Stimulated activated CD4-positive, alpha-beta T cell treated with anti-CD3 and anti-CD28 coated beads, Interleukin-4, amount 100 ng/mL, for 24 hours (primary cell): ENCODE results near the gene SLC6A18.
"Not testable (repeated sequence)": the region's sequence is repeated elsewhere in the genome, so short reads cannot be mapped to it uniquely, and the experiment has no call there.

Experiments
- DNase-seq: peaks from one replicate; pipeline ENCODE4 v3.0.0-alpha.2; 2020

Gene SLC6A18

GRCh38 chr5:1280177-1281037 lies 55.2 kb downstream of the SLC6A18 start:
- no peak for DNase-seq

DNA sequence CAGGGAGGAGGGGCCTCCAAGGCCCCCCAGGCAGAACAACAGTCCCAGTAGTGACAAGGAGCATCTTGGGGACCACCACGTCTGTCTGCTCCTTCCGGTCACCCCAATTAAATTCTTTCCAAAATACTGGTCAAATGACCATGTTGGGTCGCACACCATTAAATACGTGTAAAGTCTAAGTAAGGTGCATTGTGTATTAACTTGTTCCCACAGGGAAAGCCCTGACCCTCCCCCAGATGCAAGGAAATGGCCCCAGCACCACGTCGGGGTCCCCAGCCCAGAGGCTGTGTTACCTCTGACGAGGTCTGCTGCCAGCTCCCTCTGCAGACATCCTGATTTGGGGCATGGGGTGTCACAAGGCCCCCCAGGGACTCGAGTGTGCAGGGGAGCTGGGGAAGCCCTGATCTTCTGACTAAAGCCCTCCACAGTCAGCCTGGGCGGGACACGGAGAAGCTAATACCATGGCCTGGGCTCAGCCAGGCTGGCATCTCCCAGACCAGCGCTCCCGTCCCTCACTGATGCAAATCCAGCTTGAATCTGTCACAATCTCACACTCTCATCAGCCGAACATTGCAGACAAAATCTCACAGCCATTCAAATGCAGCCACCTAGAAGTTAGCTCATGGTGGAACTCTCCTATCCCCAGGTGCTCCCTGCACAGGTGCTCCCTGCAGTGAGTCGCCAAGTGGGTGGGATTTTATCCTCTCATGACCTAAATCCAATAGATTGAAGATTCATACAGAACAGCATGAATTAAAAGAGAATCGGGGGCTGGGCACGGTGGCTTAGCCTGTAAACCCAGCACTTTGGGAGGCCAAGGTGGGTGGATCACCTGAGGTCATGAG lies 56.1 kb downstream of the SLC6A18 start:
- no peak for DNase-seq

DNA sequence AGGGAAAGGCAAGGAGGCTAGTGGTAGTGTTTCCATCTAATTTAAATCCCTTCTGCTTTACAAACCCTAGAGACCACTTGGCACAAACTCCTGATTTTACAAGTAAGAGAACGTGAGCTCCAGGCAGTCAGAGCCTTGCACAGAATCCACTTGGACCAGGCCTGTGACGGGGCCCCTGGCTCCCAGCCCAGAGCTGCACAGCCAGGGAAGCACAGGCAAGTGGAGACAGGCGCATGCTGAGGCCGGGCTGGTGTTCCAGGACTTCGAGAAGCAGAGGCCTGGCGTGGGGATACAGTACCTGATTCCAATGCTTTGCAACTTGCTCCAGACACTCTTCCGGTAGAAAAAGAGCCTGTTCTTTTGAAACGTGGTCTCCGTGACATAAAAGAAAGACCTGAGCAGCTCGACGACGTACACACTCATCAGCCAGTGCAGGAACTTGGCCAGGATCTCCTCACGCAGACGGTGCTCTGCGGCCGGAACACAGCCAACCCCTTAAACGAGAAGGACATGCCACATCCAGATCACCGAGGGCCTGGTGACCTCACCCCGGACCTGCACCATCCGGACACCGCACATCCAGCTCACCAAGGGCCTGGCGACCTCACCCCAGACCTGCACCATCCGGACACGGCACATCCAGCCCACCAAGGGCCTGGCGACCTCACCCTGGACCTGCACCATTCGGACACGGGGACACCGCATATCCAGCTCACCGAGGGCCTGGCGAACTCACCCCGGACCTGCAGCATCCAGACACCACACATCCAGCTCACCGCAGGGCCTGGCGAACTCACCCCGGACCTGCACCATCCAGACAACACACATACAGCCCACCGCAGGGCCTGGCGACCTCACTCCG lies 57.2 kb downstream of the SLC6A18 start:
- no peak for DNase-seq

DNA sequence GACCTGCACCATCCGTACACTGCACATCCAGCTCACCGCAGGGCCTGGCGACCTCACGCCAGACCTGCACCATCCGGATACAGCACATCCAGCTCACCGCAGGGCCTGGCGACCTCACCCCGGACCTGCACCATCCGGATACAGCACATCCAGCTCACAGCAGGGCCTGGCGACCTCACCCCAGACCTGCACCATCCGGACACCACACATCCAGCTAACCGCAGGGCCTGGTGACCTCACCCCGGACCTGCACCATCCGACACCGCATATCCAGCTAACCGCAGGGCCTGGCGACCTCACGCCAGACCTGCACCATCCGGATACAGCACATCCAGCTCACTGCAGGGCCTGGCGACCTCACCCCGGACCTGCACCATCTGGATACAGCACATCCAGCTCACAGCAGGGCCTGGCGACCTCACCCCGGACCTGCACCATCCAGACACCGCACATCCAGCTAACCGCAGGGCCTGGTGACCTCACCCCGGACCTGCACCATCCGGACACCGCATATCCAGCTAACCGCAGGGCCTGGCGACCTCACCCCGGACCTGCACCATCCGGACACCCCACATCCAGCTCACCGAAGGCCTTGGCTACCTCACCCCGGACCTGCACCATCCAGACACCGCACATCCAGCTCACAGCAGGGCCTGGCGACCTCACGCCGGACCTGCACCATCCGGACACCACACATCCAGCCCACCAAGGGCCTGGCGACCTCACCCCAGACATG lies 58.0 kb downstream of the SLC6A18 start:
- not testable (repeated sequence) for DNase-seq

DNA sequence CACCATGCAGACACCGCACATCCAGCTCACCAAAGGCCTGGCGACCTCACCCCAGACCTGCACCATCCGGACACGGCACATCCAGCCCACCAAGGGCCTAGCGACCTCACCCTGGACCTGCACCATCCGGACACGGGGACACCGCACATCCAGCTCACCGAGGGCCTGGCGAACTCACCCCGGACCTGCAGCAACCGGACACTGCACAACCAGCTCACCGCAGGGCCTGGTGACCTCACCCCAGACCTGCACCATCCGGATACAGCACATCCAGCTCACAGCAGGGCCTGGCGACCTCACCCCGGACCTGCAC lies 58.5 kb downstream of the SLC6A18 start:
- not testable (repeated sequence) for DNase-seq

DNA sequence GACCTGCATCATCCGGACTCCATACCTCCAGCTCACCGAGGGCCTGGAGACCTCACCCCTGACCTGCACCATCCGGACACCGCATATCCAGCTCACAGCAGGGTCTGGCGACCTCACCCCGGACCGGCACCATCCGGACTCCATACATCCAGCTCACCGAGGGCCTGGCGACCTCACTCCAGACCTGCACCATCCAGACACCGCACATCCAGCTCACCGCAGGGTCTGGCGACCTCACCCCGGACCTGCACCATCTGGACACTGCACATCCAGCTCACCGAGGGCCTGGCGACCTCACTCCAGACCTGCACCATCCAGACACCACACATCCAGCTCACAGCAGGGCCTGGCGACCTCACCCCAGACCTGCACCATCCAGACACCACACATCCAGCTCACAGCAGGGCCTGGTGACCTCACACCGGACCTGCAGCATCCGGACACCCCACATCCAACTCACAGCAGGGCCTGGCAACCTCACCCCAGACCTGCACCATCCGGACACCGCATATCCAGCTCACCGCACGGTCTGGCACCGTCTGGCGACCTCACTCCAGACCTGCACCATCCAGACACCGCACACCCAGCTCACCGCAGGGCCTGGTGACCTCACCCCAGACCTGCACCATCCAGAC lies 59.3 kb downstream of the SLC6A18 start:
- DNase-seq = not testable (repeated sequence)

DNA sequence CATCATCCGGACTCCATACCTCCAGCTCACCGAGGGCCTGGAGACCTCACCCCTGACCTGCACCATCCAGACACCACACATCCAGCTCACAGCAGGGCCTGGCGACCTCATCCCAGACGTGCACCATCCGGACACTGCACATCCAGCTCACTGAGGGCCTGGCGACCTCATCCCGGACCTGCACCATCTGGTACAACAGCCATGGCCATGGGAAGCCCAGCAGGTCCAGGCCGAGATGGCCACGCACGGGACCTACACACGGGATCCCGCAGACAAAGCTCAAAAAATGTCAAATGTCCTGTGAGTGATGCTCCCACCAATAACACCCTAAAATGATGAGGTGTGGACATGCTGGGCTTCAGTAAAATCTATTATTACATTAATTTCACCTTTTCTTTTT lies 60.0 kb downstream of the SLC6A18 start:
- DNase-seq = no peak

- no peak for DNase-seq
Measured at GRCh38 chr5:1285883-1286291, 60.7 kb downstream of the SLC6A18 start.

DNA sequence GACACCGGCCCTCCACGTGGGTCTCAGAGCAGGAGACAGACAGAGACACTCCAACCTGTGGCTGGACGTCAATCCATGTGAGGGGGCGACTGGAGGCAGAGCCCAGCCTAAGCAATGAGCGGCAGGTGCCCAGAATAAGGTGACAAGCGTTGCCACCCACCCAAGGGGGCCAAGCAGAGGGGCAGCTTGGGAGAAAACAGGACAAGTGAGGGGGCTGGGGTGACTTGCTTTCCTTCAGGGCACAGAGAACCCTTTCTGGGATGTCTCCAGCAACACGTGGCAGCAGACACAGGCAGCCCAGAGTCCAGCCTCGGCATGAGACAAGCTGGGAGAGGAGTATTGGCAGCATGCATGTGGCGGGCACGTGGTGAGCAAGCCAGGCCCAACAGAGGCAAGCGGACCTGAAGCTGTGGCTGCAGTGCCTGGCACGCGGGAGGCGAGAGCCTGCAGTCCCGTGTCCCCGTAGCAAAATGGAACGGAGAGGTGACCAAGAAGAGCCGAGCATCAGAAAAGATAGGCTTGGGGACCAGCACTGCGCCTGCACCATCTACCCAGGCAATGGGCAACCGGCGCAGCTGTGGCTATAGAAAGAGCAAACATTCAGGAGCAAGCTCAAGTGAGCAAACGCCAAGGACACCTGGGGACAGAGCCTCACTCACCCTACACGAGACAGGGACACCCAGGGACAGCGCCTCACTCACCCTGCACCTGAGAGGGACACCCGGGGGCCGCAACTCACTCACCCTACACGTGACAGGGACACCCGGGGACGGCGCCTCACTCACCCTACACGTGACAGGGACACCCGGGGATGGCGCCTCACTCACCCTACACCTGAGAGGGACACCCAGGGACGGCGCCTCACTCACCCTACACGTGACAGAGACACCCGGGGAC lies 63.5 kb downstream of the SLC6A18 start:
- DNase-seq = no peak

DNA sequence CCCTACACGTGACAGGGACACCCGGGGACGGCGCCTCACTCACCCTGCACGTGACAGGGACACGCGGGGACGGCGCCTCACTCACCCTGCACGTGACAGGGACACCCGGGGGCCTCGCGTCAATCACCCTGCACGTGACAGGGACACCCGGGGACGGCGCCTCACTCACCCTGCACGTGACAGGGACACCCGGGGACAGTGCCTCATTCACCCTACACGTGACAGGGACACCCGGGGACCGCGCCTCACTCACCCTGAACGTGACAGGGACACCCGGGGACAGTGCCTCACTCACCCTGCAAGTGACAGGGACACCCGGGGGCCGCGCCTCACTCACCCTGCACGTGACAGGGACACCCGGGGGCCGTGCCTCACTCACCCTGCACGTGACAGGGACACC lies 64.4 kb downstream of the SLC6A18 start:
- not testable (repeated sequence) for DNase-seq

DNA sequence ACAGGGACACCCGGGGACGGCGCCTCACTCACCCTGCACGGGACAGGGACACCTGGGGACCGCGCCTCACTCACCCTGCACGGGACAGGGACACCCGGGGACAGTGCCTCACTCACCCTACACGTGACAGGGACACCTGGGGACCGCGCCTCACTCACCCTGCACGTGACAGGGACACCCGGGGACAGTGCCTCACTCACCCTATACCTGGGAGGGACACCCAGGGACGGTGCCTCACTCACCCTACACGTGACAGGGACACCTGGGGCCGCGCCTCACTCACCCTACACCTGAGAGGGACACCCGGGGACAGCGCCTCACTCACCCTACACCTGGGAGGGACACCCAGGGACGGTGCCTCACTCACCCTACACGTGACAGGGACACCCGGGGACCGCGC lies 65.8 kb downstream of the SLC6A18 start:
- DNase-seq = not testable (repeated sequence)

- DNase-seq = no peak
Measured at GRCh38 chr5:1291611-1292080, 66.5 kb downstream of the SLC6A18 start.

GRCh38 chr5:1292139-1292538 lies 67.0 kb downstream of the SLC6A18 start:
- no peak for DNase-seq

GRCh38 chr5:1292846-1293415 lies 67.8 kb downstream of the SLC6A18 start:
- no peak for DNase-seq

DNA sequence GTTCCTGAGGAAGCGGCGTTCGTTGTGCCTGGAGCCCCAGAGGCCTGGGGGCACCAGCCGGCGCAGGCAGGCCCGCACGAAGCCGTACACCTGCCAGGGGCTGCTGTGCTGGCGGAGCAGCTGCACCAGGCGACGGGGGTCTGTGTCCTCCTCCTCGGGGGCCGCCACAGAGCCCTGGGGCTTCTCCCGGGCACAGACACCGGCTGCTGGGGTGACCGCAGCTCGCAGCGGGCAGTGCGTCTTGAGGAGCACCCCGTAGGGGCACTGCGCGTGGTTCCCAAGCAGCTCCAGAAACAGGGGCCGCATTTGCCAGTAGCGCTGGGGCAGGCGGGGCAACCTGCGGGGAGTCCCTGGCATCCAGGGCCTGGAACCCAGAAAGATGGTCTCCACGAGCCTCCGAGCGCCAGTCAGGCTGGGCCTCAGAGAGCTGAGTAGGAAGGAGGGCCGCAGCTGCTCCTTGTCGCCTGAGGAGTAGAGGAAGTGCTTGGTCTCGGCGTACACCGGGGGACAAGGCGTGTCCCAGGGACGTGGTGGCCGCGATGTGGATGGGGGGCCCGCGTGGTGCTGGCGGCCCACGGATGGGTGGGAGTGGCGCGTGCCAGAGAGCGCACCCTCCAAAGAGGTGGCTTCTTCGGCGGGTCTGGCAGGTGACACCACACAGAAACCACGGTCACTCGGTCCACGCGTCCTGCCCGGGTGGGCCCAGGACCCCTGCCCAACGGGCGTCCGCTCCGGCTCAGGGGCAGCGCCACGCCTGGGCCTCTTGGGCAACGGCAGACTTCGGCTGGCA lies 68.4 kb downstream of the SLC6A18 start:
- DNase-seq = no peak

GRCh38 chr5:1294206-1294834 lies 69.1 kb downstream of the SLC6A18 start:
- DNase-seq = no peak

- DNase-seq = peak; percentile 82
Measured at GRCh38 chr5:1294835-1295649, 69.9 kb downstream of the SLC6A18 start, which contains the start of gene TERT. Gene TERT (minus strand): TSS chr5:1295068. CDS start chr5:1294989, 79 bp downstream.

DNA sequence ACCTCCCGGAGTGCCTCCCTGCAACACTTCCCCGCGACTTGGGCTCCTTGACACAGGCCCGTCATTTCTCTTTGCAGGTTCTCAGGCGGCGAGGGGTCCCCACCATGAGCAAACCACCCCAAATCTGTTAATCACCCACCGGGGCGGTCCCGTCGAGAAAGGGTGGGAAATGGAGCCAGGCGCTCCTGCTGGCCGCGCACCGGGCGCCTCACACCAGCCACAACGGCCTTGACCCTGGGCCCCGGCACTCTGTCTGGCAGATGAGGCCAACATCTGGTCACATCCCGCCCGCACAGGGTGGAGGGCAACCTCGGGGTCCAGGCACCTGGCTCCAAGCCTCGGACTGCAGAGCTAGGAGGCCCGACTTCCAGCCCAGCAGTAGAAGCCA lies 70.5 kb downstream of the SLC6A18 start:
- DNase-seq = no peak
